Progenitor cell of endocrine pancreas (in vitro differentiated cells): ENCODE results near the gene GSTCD. TPM values are rescaled to one million over a fixed set of nuclear protein-coding genes. Genes with fewer than 3 reads are reported as not detected.

Source experiments
- DNase-seq: peaks from one replicate; pipeline ENCODE4 v3.0.0; 2021; ENCODE audit warnings: low spot score; ENCODE audit not compliant: unreplicated experiment
- H3K27ac Mint-ChIP-seq: 2 replicates; pipeline ENCODE4 v1.8.0; 2021; ENCODE audit warnings: mild to moderate bottlenecking, moderate library complexity, mixed read lengths
- H3K27me3 Mint-ChIP-seq: 2 replicates; pipeline ENCODE4 v1.8.0; 2021; ENCODE audit warnings: mixed read lengths
- H3K36me3 Mint-ChIP-seq: 2 replicates; pipeline ENCODE4 v1.8.0; 2022; ENCODE audit warnings: mixed read lengths; ENCODE audit not compliant: insufficient read depth
- H3K4me1 Mint-ChIP-seq: 2 replicates; pipeline ENCODE4 v1.8.0; 2021; ENCODE audit warnings: low read depth, mixed read lengths
- H3K4me3 Mint-ChIP-seq: 2 replicates; pipeline ENCODE4 v1.8.0; 2021; ENCODE audit warnings: low read depth, mild to moderate bottlenecking, moderate library complexity, mixed read lengths
- H3K9me3 Mint-ChIP-seq: 2 replicates; pipeline ENCODE4 v1.8.0; 2021; ENCODE audit warnings: low read depth, mixed read lengths
- CTCF ChIP-seq: fragments of 200-600 bp; sonication (generic); IDR thresholded peaks from one replicate; pipeline ENCODE4 v1.5.0; 2021; ENCODE audit warnings: antibody characterized with exemption, mild to moderate bottlenecking; ENCODE audit not compliant: unreplicated experiment
- long read RNA-seq: library from polyadenylated mRNA; unstranded; transcript quantifications from one replicate; pipeline ENCODE4 v2.0.0, GENCODE V29; 2020
- total RNA-seq: library from RNA; stranded (reverse); gene quantifications from 2 replicates; pipeline ENCODE4 v1.2.1, GENCODE V29; 2021

GSTCD gene
- 25.5 and 26.3 TPM in 2 replicates for total RNA-seq
- long read RNA-seq, full-length matches to known transcripts: 35 of 66 reads
- long read RNA-seq, partial matches to known transcripts: 22 of 66 reads
- long read RNA-seq, other reads (novel, unspliced or antisense): 9 of 66 reads

- TF ChIP-seq CTCF: no peak
- Mint-ChIP-seq H3K27me3 (no peaks in the 10 kb centered on the region), H3K27ac (peak within 1 kb of the TSS; percentile 99), H3K4me3 (peak within 1 kb of the TSS; percentile 98), H3K4me1 (peaks cover 34% of the 10 kb centered on the region), H3K9me3 (peaks cover 3% of the 10 kb centered on the region), H3K36me3 (peaks cover 4% of the 10 kb centered on the region)
- DNase-seq: peak; percentile 89
Observed at GRCh38 chr4:105708181-105709080, at the start of gene GSTCD, which contains the start of gene INTS12. GSTCD (plus strand) TSS chr4:105708784; CDS start chr4:105717614, 8,830 bp downstream. INTS12 (minus strand) TSS chr4:105708689; CDS start chr4:105700005, 8,684 bp downstream.

- H3K4me3 Mint-ChIP-seq: no peak overlapping the region
- no peak overlapping the region for H3K27ac Mint-ChIP-seq
- no peaks in the 10 kb centered on the region for H3K36me3 Mint-ChIP-seq
- no peak for DNase-seq
- no peaks in the 10 kb centered on the region for H3K4me1 Mint-ChIP-seq
- no peak for TF ChIP-seq CTCF
- H3K9me3 Mint-ChIP-seq: no peaks in the 10 kb centered on the region
- H3K27me3 Mint-ChIP-seq: no peaks in the 10 kb centered on the region
Observed at GRCh38 chr4:105659190-105659589, 49.4 kb upstream of the GSTCD start.

GRCh38 chr4:105661028-105661427 lies 47.6 kb upstream of the GSTCD start:
- TF ChIP-seq CTCF: no peak
- no peaks in the 10 kb centered on the region for H3K4me1 Mint-ChIP-seq
- H3K36me3 Mint-ChIP-seq: no peaks in the 10 kb centered on the region
- H3K27me3 Mint-ChIP-seq: no peaks in the 10 kb centered on the region
- H3K4me3 Mint-ChIP-seq: no peak overlapping the region
- H3K27ac Mint-ChIP-seq: no peak overlapping the region
- no peaks in the 10 kb centered on the region for H3K9me3 Mint-ChIP-seq
- no peak for DNase-seq

- TF ChIP-seq CTCF: no peak
- Mint-ChIP-seq H3K4me1 (no peaks in the 10 kb centered on the region), H3K4me3 (no peak overlapping the region), H3K9me3 (no peaks in the 10 kb centered on the region), H3K27me3 (no peaks in the 10 kb centered on the region), H3K27ac (no peak overlapping the region), H3K36me3 (no peaks in the 10 kb centered on the region)
- no peak for DNase-seq
Observed at GRCh38 chr4:105662935-105663675, 45.5 kb upstream of the GSTCD start.

GRCh38 chr4:105666693-105667092 lies 41.9 kb upstream of the GSTCD start:
- Mint-ChIP-seq H3K4me3 (no peak overlapping the region), H3K4me1 (no peaks in the 10 kb centered on the region), H3K9me3 (no peaks in the 10 kb centered on the region), H3K27ac (no peak overlapping the region), H3K36me3 (no peaks in the 10 kb centered on the region), H3K27me3 (no peaks in the 10 kb centered on the region)
- DNase-seq: no peak
- TF ChIP-seq CTCF: peak; percentile 39
